ENCODE results near the gene WRNIP1. TPM values are rescaled to one million over a fixed set of nuclear protein-coding genes. Genes with fewer than 3 reads are reported as not detected.

The WRNIP1 gene
- total RNA-seq, 1 experiment from 2014 or later: 36.3 TPM

DNA sequence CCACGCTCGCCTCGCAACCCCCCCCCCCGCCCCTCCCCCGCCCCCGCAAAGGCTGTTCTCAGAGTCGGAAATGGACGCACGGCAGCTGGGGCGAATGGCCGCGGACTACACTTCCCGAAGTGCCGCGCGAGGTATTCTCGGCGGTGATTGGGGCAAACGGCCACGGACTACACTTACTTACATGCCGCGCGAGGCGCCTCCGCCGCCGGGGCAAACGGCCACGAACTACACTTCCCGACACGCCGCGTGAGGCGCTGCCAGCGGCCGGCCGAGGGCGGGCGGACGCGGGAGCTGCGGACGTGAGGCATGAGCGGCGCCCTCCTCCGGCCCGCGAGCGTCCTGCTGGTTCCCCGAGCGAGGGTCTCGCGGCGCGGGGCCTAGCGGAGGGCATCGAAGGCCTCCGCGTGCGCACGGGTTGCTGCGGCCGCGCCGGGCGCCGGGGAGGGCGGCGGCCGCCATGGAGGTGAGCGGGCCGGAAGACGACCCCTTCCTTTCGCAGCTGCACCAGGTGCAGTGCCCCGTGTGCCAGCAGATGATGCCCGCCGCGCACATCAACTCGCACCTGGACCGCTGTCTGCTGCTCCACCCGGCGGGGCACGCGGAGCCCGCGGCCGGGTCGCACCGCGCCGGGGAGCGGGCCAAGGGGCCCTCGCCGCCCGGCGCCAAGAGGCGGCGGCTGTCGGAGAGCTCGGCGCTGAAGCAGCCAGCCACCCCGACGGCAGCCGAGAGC lies at the start of gene WRNIP1 (continued):
- TF ChIP-seq ZNF138 (CRISPR knock-in tag; conservative IDR thresholded peaks at IDR 0.05) (no peak), ZNF219 (CRISPR knock-in tag; IDR thresholded peaks at IDR 0.05; ENCODE audit: borderline replicate concordance) (no peak), ZNF232 (CRISPR knock-in tag; IDR thresholded peaks at IDR 0.05) (no peak), ZNF263 (CRISPR knock-in tag; IDR thresholded peaks at IDR 0.05; ENCODE audit: low read depth) (no peak), CREB1 (CRISPR knock-in tag; IDR thresholded peaks at IDR 0.05) (no peak), SMAD3 (CRISPR knock-in tag; IDR thresholded peaks at IDR 0.05; ENCODE audit: borderline replicate concordance) (0 out of 2 replicates have a peak, but pooled peaks have one; percentile 36), ZNF416 (CRISPR knock-in tag; IDR thresholded peaks at IDR 0.05) (no peak), FOXK1 (CRISPR knock-in tag; IDR thresholded peaks at IDR 0.05) (no peak), CBFB (CRISPR knock-in tag; IDR thresholded peaks at IDR 0.05; ENCODE audit: low read depth) (no peak), ATF1 (CRISPR knock-in tag; IDR thresholded peaks at IDR 0.05) (no peak), ZBTB21 (CRISPR knock-in tag; IDR thresholded peaks at IDR 0.05; ENCODE audit: borderline replicate concordance) (no peak), SOX15 (CRISPR knock-in tag; IDR thresholded peaks at IDR 0.05) (no peak), JAZF1 (CRISPR knock-in tag; IDR thresholded peaks at IDR 0.05) (no peak)
- TF ChIP-seq, protein P1, sequence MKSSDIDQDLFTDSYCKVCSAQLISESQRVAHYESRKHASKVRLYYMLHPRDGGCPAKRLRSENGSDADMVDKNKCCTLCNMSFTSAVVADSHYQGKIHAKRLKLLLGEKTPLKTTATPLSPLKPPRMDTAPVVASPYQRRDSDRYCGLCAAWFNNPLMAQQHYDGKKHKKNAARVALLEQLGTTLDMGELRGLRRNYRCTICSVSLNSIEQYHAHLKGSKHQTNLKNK (CRISPR knock-in tag; IDR thresholded peaks at IDR 0.05): no peak
- TF ChIP-seq, protein P2, sequence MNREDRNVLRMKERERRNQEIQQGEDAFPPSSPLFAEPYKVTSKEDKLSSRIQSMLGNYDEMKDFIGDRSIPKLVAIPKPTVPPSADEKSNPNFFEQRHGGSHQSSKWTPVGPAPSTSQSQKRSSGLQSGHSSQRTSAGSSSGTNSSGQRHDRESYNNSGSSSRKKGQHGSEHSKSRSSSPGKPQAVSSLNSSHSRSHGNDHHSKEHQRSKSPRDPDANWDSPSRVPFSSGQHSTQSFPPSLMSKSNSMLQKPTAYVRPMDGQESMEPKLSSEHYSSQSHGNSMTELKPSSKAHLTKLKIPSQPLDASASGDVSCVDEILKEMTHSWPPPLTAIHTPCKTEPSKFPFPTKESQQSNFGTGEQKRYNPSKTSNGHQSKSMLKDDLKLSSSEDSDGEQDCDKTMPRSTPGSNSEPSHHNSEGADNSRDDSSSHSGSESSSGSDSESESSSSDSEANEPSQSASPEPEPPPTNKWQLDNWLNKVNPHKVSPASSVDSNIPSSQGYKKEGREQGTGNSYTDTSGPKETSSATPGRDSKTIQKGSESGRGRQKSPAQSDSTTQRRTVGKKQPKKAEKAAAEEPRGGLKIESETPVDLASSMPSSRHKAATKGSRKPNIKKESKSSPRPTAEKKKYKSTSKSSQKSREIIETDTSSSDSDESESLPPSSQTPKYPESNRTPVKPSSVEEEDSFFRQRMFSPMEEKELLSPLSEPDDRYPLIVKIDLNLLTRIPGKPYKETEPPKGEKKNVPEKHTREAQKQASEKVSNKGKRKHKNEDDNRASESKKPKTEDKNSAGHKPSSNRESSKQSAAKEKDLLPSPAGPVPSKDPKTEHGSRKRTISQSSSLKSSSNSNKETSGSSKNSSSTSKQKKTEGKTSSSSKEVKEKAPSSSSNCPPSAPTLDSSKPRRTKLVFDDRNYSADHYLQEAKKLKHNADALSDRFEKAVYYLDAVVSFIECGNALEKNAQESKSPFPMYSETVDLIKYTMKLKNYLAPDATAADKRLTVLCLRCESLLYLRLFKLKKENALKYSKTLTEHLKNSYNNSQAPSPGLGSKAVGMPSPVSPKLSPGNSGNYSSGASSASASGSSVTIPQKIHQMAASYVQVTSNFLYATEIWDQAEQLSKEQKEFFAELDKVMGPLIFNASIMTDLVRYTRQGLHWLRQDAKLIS (CRISPR knock-in tag; IDR thresholded peaks at IDR 0.05; ENCODE audit: borderline replicate concordance): no peak
- TF ChIP-seq, protein P3, sequence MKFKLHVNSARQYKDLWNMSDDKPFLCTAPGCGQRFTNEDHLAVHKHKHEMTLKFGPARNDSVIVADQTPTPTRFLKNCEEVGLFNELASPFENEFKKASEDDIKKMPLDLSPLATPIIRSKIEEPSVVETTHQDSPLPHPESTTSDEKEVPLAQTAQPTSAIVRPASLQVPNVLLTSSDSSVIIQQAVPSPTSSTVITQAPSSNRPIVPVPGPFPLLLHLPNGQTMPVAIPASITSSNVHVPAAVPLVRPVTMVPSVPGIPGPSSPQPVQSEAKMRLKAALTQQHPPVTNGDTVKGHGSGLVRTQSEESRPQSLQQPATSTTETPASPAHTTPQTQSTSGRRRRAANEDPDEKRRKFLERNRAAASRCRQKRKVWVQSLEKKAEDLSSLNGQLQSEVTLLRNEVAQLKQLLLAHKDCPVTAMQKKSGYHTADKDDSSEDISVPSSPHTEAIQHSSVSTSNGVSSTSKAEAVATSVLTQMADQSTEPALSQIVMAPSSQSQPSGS (CRISPR knock-in tag; IDR thresholded peaks at IDR 0.05; ENCODE audit: borderline replicate concordance, low read depth): no peak
- TF ChIP-seq, protein P4, sequence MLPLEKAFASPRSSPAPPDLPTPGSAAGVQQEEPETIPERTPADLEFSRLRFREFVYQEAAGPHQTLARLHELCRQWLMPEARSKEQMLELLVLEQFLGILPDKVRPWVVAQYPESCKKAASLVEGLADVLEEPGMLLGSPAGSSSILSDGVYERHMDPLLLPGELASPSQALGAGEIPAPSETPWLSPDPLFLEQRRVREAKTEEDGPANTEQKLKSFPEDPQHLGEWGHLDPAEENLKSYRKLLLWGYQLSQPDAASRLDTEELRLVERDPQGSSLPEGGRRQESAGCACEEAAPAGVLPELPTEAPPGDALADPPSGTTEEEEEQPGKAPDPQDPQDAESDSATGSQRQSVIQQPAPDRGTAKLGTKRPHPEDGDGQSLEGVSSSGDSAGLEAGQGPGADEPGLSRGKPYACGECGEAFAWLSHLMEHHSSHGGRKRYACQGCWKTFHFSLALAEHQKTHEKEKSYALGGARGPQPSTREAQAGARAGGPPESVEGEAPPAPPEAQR (CRISPR knock-in tag; IDR thresholded peaks at IDR 0.05): no peak
- TF ChIP-seq, protein P5, sequence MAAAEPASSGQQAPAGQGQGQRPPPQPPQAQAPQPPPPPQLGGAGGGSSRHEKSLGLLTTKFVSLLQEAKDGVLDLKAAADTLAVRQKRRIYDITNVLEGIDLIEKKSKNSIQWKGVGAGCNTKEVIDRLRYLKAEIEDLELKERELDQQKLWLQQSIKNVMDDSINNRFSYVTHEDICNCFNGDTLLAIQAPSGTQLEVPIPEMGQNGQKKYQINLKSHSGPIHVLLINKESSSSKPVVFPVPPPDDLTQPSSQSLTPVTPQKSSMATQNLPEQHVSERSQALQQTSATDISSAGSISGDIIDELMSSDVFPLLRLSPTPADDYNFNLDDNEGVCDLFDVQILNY (CRISPR knock-in tag; IDR thresholded peaks at IDR 0.05): peak; percentile 67; the same call in 1 of the 2 replicates
- TF ChIP-seq, protein P6, sequence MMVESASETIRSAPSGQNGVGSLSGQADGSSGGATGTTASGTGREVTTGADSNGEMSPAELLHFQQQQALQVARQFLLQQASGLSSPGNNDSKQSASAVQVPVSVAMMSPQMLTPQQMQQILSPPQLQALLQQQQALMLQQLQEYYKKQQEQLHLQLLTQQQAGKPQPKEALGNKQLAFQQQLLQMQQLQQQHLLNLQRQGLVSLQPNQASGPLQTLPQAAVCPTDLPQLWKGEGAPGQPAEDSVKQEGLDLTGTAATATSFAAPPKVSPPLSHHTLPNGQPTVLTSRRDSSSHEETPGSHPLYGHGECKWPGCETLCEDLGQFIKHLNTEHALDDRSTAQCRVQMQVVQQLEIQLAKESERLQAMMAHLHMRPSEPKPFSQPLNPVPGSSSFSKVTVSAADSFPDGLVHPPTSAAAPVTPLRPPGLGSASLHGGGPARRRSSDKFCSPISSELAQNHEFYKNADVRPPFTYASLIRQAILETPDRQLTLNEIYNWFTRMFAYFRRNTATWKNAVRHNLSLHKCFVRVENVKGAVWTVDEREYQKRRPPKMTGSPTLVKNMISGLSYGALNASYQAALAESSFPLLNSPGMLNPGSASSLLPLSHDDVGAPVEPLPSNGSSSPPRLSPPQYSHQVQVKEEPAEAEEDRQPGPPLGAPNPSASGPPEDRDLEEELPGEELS (CRISPR knock-in tag; IDR thresholded peaks at IDR 0.05): peak; percentile 88
- TF ChIP-seq, protein P7, sequence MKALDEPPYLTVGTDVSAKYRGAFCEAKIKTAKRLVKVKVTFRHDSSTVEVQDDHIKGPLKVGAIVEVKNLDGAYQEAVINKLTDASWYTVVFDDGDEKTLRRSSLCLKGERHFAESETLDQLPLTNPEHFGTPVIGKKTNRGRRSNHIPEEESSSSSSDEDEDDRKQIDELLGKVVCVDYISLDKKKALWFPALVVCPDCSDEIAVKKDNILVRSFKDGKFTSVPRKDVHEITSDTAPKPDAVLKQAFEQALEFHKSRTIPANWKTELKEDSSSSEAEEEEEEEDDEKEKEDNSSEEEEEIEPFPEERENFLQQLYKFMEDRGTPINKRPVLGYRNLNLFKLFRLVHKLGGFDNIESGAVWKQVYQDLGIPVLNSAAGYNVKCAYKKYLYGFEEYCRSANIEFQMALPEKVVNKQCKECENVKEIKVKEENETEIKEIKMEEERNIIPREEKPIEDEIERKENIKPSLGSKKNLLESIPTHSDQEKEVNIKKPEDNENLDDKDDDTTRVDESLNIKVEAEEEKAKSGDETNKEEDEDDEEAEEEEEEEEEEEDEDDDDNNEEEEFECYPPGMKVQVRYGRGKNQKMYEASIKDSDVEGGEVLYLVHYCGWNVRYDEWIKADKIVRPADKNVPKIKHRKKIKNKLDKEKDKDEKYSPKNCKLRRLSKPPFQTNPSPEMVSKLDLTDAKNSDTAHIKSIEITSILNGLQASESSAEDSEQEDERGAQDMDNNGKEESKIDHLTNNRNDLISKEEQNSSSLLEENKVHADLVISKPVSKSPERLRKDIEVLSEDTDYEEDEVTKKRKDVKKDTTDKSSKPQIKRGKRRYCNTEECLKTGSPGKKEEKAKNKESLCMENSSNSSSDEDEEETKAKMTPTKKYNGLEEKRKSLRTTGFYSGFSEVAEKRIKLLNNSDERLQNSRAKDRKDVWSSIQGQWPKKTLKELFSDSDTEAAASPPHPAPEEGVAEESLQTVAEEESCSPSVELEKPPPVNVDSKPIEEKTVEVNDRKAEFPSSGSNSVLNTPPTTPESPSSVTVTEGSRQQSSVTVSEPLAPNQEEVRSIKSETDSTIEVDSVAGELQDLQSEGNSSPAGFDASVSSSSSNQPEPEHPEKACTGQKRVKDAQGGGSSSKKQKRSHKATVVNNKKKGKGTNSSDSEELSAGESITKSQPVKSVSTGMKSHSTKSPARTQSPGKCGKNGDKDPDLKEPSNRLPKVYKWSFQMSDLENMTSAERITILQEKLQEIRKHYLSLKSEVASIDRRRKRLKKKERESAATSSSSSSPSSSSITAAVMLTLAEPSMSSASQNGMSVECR (CRISPR knock-in tag; IDR thresholded peaks at IDR 0.05; ENCODE audit: borderline replicate concordance): no peak
- TF ChIP-seq, protein P8, sequence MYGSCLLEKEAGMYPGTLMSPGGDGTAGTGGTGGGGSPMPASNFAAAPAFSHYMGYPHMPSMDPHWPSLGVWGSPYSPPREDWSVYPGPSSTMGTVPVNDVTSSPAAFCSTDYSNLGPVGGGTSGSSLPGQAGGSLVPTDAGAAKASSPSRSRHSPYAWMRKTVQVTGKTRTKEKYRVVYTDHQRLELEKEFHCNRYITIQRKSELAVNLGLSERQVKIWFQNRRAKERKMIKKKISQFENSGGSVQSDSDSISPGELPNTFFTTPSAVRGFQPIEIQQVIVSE (CRISPR knock-in tag; IDR thresholded peaks at IDR 0.05; ENCODE audit: borderline replicate concordance): no peak
- TF ChIP-seq, protein P9, sequence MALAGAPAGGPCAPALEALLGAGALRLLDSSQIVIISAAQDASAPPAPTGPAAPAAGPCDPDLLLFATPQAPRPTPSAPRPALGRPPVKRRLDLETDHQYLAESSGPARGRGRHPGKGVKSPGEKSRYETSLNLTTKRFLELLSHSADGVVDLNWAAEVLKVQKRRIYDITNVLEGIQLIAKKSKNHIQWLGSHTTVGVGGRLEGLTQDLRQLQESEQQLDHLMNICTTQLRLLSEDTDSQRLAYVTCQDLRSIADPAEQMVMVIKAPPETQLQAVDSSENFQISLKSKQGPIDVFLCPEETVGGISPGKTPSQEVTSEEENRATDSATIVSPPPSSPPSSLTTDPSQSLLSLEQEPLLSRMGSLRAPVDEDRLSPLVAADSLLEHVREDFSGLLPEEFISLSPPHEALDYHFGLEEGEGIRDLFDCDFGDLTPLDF (CRISPR knock-in tag; IDR thresholded peaks at IDR 0.05): no peak

Measured in WTC11 (cell line).